ENCODE data around the gene SALL3.

GRCh38 chr18:79049506-79049905 is 69.9 kb downstream of the SALL3 start:
- TF ChIP-seq CTCF (IDR thresholded peaks at IDR 0.05), result no peak
- TF ChIP-seq POLR2AphosphoS5 (IDR thresholded peaks at IDR 0.05), result no peak

Measured in gastroesophageal sphincter (tissue), 3 donors.